ENCODE results near the gene NAALADL2. TPM values are rescaled to one million over a fixed set of nuclear protein-coding genes. Genes with fewer than 3 reads are reported as not detected.
A peak's percentile ranks its signal among the peaks of the same experiment; 100 is the strongest.

NAALADL2 gene
- total RNA-seq, 1 donor from 2014 or later, result 10.4 TPM

DNA sequence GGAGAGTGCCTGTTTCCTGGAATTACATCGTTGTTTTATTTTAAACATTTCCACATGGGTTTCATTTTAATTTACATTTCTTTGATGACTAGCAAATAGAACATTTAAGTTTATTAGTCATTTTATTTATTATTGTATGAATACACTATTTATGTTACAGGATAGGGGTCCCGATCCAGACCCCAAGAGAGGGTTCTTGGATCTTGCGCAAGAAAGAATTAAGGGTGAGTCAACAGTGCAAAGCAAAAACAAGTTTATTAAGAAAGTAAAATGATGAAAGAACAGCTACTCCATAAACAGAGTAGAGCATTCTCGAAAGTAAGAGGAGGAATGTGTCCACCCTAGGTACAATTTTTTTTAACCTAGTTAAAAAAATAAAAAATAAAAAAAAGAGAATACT lies 539.5 kb downstream of the NAALADL2 start:
- Mint-ChIP-seq H3K36me3 (ENCODE audit: insufficient read depth) (peaks cover 2% of the 10 kb centered on the region), H3K4me1 (ENCODE audit: low read depth) (peaks cover 14% of the 10 kb centered on the region), H3K27ac (no peak overlapping the region), H3K27me3 (no peaks in the 10 kb centered on the region), H3K4me3 (ENCODE audit: low read depth) (no peak overlapping the region), H3K9me3 (ENCODE audit: low read depth) (peaks cover 5% of the 10 kb centered on the region)
- TF ChIP-seq, protein P1, sequence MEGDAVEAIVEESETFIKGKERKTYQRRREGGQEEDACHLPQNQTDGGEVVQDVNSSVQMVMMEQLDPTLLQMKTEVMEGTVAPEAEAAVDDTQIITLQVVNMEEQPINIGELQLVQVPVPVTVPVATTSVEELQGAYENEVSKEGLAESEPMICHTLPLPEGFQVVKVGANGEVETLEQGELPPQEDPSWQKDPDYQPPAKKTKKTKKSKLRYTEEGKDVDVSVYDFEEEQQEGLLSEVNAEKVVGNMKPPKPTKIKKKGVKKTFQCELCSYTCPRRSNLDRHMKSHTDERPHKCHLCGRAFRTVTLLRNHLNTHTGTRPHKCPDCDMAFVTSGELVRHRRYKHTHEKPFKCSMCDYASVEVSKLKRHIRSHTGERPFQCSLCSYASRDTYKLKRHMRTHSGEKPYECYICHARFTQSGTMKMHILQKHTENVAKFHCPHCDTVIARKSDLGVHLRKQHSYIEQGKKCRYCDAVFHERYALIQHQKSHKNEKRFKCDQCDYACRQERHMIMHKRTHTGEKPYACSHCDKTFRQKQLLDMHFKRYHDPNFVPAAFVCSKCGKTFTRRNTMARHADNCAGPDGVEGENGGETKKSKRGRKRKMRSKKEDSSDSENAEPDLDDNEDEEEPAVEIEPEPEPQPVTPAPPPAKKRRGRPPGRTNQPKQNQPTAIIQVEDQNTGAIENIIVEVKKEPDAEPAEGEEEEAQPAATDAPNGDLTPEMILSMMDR (IDR thresholded peaks at IDR 0.05; ENCODE audit: unreplicated experiment), result no peak
- no peak for DNase-seq (ENCODE audit: low spot score, unreplicated experiment)

DNA sequence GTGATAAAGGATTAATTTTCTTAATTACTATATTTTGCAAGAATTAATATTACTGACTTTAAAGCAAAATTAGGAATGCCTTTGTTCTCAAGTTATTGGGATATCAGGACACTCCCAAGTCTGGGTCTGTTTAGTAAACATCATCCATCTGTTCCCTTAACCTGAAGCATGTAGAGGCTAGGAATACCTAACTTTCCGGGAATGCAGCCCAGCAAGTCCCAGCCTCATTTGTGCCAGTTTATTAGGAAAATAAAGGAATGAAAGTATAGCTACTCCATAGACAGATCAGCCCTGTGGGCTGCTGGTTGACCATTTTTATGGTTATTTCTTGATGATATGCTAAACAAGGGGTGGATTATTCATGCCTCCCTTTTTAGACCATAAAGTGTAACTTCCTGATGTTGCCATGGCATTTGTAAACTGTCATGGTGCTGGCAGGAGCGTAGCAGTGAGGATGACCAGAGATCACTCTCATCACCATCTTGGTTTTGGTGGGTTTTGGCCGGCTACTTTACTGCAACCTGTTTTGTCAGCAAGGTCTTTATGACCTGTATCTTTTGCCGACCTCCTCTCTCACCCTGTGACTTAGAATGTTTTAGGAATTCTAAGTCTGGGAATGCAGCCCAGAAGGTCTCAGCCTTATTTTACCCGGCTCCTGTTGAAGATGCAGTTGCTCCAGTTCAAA lies 540.2 kb downstream of the NAALADL2 start:
- Mint-ChIP-seq H3K9me3 (ENCODE audit: low read depth) (peaks cover 2% of the 10 kb centered on the region), H3K4me3 (ENCODE audit: low read depth) (no peak overlapping the region), H3K36me3 (ENCODE audit: insufficient read depth) (no peaks in the 10 kb centered on the region), H3K4me1 (ENCODE audit: low read depth) (peaks cover 14% of the 10 kb centered on the region), H3K27ac (peak overlapping the region; percentile 33), H3K27me3 (no peaks in the 10 kb centered on the region)
- TF ChIP-seq, protein P1 (IDR thresholded peaks at IDR 0.05; ENCODE audit: unreplicated experiment), result no peak
- DNase-seq (ENCODE audit: low spot score, unreplicated experiment), result no peak

DNA sequence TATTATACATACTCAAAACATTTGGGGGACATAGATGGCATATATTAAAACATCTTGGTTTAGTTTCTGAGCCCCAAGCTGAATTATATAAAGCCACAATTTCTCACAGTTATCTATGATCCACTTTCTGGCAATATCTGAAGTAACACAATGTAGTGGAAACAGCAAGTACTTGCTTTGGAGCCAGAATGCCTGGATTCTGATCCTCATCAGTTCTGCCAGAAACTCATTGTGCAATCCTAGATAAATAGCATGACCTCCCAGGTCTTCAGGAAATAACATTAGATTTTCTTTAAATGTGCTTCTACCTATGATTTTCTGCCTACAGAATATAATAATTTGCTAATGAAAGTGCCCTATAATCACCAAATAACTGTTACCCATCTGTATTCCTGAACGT lies 544.9 kb downstream of the NAALADL2 start:
- TF ChIP-seq, protein P1 (IDR thresholded peaks at IDR 0.05; ENCODE audit: unreplicated experiment), result no peak

DNA sequence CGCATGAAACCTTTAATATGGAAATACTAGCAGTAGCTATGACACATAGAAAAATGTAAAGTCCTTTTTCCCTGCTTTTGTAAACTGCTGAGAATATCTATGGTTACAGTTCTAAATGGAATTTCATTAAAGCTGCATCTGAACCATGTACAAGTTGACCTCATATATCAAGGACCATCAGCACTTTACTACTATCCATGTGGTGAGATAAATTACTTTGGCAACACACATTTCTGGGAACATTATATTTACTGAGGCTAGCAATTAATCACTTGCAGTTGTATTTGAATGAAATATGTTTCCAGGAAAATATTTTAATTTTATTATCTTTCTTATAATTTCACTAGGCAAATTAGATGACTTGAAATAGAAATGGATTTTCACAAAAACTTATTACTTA lies 545.5 kb downstream of the NAALADL2 start:
- Mint-ChIP-seq H3K4me3 (ENCODE audit: low read depth) (no peak overlapping the region), H3K9me3 (ENCODE audit: low read depth) (peaks cover 3% of the 10 kb centered on the region), H3K36me3 (ENCODE audit: insufficient read depth) (no peaks in the 10 kb centered on the region), H3K27ac (no peak overlapping the region), H3K27me3 (no peaks in the 10 kb centered on the region), H3K4me1 (ENCODE audit: low read depth) (peaks cover 4% of the 10 kb centered on the region)
- TF ChIP-seq, protein P1 (IDR thresholded peaks at IDR 0.05; ENCODE audit: unreplicated experiment), result no peak
- DNase-seq (ENCODE audit: low spot score, unreplicated experiment), result no peak

More for the DNA sequence above, 544.9 kb downstream of the NAALADL2 start:
- H3K27ac Mint-ChIP-seq, result no peak overlapping the region
- peaks cover 3% of the 10 kb centered on the region for H3K9me3 Mint-ChIP-seq (ENCODE audit: low read depth)
- peaks cover 9% of the 10 kb centered on the region for H3K4me1 Mint-ChIP-seq (ENCODE audit: low read depth)
- DNase-seq (ENCODE audit: low spot score, unreplicated experiment), result no peak
- no peak overlapping the region for H3K4me3 Mint-ChIP-seq (ENCODE audit: low read depth)
- no peaks in the 10 kb centered on the region for H3K27me3 Mint-ChIP-seq
- H3K36me3 Mint-ChIP-seq (ENCODE audit: insufficient read depth), result no peaks in the 10 kb centered on the region

DNA sequence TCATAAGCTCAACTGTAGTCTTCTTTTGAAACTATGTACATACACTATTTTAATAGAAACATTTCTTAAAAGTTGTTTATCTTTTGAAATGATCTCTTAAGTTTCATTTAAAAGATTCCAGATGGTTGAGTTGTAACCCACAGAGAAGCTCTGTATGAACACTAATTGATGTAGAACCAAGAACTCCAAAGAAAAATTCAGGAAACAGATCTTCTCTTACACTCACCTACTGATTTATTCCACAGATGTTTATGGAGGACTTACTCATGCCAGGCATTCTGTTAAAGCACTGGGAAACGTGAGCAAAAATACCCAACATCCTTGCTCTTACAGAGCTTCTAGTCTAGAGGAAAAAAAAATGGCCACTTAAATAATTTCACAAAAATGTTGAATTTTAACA lies 551.1 kb downstream of the NAALADL2 start:
- H3K27me3 Mint-ChIP-seq, result no peaks in the 10 kb centered on the region
- H3K4me3 Mint-ChIP-seq (ENCODE audit: low read depth), result no peak overlapping the region
- TF ChIP-seq, protein P1 (IDR thresholded peaks at IDR 0.05; ENCODE audit: unreplicated experiment), result no peak
- H3K36me3 Mint-ChIP-seq (ENCODE audit: insufficient read depth), result no peaks in the 10 kb centered on the region
- no peak for DNase-seq (ENCODE audit: low spot score, unreplicated experiment)
- H3K4me1 Mint-ChIP-seq (ENCODE audit: low read depth), result no peaks in the 10 kb centered on the region
- H3K27ac Mint-ChIP-seq, result no peak overlapping the region
- peaks cover 3% of the 10 kb centered on the region for H3K9me3 Mint-ChIP-seq (ENCODE audit: low read depth)
